Adrenal gland (tissue), 12 donors: ENCODE data around the gene TFDP1. TPM values are rescaled to one million over a fixed set of nuclear protein-coding genes. Genes with fewer than 3 reads are reported as not detected.
A peak's percentile ranks its signal among the peaks of the same experiment; 100 is the strongest.
"Not testable (repeated sequence)": the region's sequence is repeated elsewhere in the genome, so short reads cannot be mapped to it uniquely, and the experiment has no call there.

ENCODE experiments used
- DNase-seq, 7 donors: peaks; one replicate each; pipeline ENCODE4 v3.0.0-alpha.2; 2019 to 2020
- H3K27ac ChIP-seq, 5 donors: fragments of 200-600 bp; sonication (generic) in 4 of 5; 1 replicate in 3 of 5; 2 replicates in 2 of 5; pipeline versions ENCODE4 v1.5.1 to v1.8.0; 2016 to 2020; ENCODE audit warnings: mild to moderate bottlenecking in 1 of 5
- H3K27me3 ChIP-seq: fragments of 200-600 bp; 2 replicates; pipeline ENCODE4 v1.8.0; 2021
- H3K36me3 ChIP-seq, 2 donors: fragments of 200-600 bp; replicated peaks in 1 of 2; 1 replicate in 1 of 2; 2 replicates in 1 of 2; pipeline versions ENCODE4 v1.5.1 to v1.8.0; 2018 to 2022
- H3K4me1 ChIP-seq, 2 donors: fragments of 200-600 bp; replicated peaks in 1 of 2; 1 replicate in 1 of 2; 2 replicates in 1 of 2; pipeline versions ENCODE4 v1.5.1 to v1.8.0; 2018 to 2021
- H3K4me3 ChIP-seq, 4 donors: fragments of 200-600 bp; sonication (generic) in 3 of 4; one replicate each; pipeline ENCODE4 v1.5.1; 2016 to 2018
- H3K9me3 ChIP-seq, 3 donors: fragments of 200-600 bp; sonication (generic) in 1 of 3; replicated peaks in 1 of 3; 1 replicate in 2 of 3; 2 replicates in 1 of 3; pipeline versions ENCODE4 v1.5.1 to v1.8.0; 2016 to 2021
- CTCF ChIP-seq, 6 experiments: fragments of 450-650 bp in 4 of 6; fragments of 200-600 bp in 2 of 6; sonication (generic) in 1 of 6; IDR thresholded peaks; 1 replicate in 5 of 6; 2 replicates in 1 of 6; pipeline versions ENCODE4 v1.5.1 to v1.8.0; 2016 to 2021; ENCODE audit warnings: antibody characterized with exemption in 6 of 6, mild to moderate bottlenecking in 2 of 6, moderate library complexity in 1 of 6
- POLR2A ChIP-seq, 2 donors: fragments of 450-650 bp; IDR thresholded peaks; one replicate each; pipeline ENCODE4 v1.6.1; 2017; ENCODE audit warnings: antibody characterized with exemption in 2 of 2, mild to moderate bottlenecking in 2 of 2, moderate library complexity in 1 of 2
- WGBS, 4 donors: extraction: QIAGEN DNeasy Blood & Tissue Kit in 2 of 4; methylation state at CpG; one replicate each; pipeline versions ENCODE4 v1.1.5 to v1.1.7; 2013 to 2017; 5-methylcytosine and 5-hydroxymethylcytosine counted together
- intact Hi-C, 2 donors: fragments of 100-400 bp; cut with DNase I; formaldehyde crosslinking; loops; one replicate each; pipeline versions ENCODE4 v1.14.1 to v1.15.0; 2022 to 2023
- polyA plus RNA-seq, 3 donors: library from polyadenylated mRNA; stranded (reverse); fragments of 200-250 nt in 2 of 3; fragments of 350-450 nt in 1 of 3; fragmentation: Illumina TruSeq in 1 of 3; extraction: RNeasy Lipid Tissue Mini Kit (QIAGEN cat#74804) in 1 of 3; gene quantifications; one replicate each; pipeline ENCODE4 v1.2.3, GENCODE V29; 2013 to 2014
- total RNA-seq, 9 donors: library from RNA; depleted of rRNA in 4 of 9; stranded (reverse); fragments of >200 nt in 4 of 9; fragments of 120-200 nt in 1 of 9; fragmentation: NEBNext Ultra II Directional in 1 of 9; extraction: Animal tissue kit (Norgen Biotek cat#: 25700) in 1 of 9; gene quantifications; one replicate each; pipeline versions ENCODE4 v1.1.0 to v1.2.4, GENCODE V29; 2013 to 2023
- donor health status: healthy with polysubstance abuse.
- donor health status: Bipolar disorder and iron deficiency.
- donor health status: DM: yes; HTN: yes; CAD: no.
- donor health status: DM: no; HTN: no; CAD: no.
- donor health status: DM: no; HTN: no; CAD: no.
- donor health status: DM: yes; HTN: yes; CAD: no.

Gene TFDP1
- total and polyA plus RNA-seq, 12 donors: 16.5 to 50.0 (median 35.5) TPM

DNA sequence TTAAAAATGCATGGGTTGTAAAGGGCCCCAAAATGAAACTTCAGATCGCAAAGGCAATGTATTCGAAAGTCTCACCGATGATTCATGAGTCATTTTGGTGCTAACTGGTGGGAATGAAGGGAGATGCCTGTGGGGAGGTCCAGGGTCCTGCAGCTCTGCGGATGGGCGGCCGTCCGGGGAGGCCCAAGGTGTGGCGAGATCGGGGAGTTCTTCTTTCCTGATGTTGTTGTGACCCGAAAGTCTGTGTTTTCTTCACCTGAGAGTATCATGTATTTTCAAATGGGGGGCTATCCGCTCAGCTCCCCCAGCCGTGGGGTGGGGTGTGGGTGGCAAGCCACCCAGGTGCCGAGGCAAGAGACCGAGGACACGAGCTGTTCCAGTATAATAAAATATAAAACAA, 36.5 kb downstream of the TFDP1 start:
- H3K36me3 ChIP-seq: peaks cover 0 to 5% of the 10 kb centered on the region in 2 donors
- no peak overlapping the region for H3K27ac ChIP-seq
- WGBS, 4 donors: 93 to 98% (median 96%) methylated on average over 15 of the region's 15 CpGs
- DNase-seq: no peak
- H3K27me3 ChIP-seq: no peaks in the 10 kb centered on the region
- no peak overlapping the region for H3K4me3 ChIP-seq
- intact Hi-C loops: no loop called here
- TF ChIP-seq CTCF (IDR thresholded peaks at IDR 0.05) (no peak), POLR2A (IDR thresholded peaks at IDR 0.05) (no peak)
- no peaks in the 10 kb centered on the region for H3K4me1 ChIP-seq
- no peaks in the 10 kb centered on the region for H3K9me3 ChIP-seq

DNA sequence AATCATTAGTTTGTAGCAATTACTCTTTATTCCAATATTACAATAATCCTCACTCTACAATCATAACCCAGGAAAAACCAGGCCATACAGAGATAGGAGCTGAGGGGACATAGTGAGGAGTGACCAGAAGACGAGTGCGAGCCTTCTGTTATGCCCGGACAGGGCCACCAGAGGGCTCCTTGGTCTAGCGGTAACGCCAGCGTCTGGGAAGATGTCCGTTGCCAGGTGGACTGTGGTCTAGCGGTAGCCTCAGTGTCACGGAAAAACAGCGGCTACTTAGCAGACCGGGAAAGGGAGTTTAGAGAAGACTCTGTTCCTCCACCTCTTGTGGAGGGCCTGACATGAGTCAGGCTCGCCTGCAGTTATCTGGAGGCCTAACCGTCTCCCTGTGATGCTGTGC, 36.9 kb downstream of the TFDP1 start:
- H3K27ac ChIP-seq, H3K4me1 ChIP-seq, H3K4me3 ChIP-seq, H3K36me3 ChIP-seq, H3K9me3 ChIP-seq, intact Hi-C loops, H3K27me3 ChIP-seq: not testable (repeated sequence)
- WGBS, 4 donors: 76 to 90% (median 85%) methylated on average over 13 of the region's 13 CpGs
- TF ChIP-seq CTCF (IDR thresholded peaks at IDR 0.05): peak in 5 of 6 experiments; percentile 8 to 47 (median 36)
- DNase-seq: peak in 3 of 7 donors; percentile 25 to 38 (median 31)

- not testable (repeated sequence) for DNase-seq
Observed at GRCh38 chr13:113621986-113622550, 37.5 kb downstream of the TFDP1 start.

DNA sequence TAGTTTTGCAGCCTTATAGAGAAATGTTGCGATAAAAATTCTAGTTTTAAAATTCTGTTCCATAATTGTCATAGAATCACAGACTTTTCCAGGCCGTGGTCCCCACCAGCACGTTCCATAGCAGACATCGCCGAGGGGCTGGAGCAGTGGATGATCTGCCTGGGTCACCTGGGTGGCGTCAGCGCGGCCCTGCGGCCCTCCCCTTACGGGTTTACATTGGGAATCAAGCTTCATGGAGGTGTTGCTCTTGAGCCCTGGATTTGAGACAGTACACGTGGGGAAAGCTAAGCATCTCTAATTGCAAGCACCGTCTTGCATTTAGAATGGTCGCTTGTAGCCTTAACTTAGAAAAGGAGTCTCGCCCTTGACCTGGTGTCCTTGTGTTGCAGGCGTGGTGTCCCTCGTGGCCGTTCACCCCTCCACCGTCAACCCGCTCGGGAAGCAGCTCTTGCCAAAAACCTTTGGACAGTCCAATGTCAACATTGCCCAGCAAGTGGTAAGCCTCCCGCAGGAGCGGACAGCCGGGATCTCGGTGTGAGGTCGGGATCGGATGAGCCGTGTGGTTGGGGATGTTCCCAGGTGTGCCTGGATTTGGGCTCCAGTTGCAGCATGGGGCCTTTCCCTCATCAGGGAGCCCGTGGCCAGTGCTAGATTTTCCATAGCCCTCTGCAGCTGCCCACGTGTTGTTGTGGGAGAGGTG, 38.4 kb downstream of the TFDP1 start:
- no peak overlapping the region for H3K4me3 ChIP-seq
- no peaks in the 10 kb centered on the region for H3K4me1 ChIP-seq
- intact Hi-C loops: no loop called here
- 93 to 97% (median 94%) methylated on average over 23 to 29 of the region's 29 CpGs for WGBS, 4 donors
- H3K27me3 ChIP-seq: no peaks in the 10 kb centered on the region
- H3K36me3 ChIP-seq: peaks cover 0 to 5% of the 10 kb centered on the region in 2 donors
- TF ChIP-seq CTCF (IDR thresholded peaks at IDR 0.05) (no peak), POLR2A (IDR thresholded peaks at IDR 0.05) (no peak)
- no peak for DNase-seq
- H3K9me3 ChIP-seq: no peaks in the 10 kb centered on the region
- no peak overlapping the region for H3K27ac ChIP-seq

More at GRCh38 chr13:113621986-113622550, 37.5 kb downstream of the TFDP1 start:
- WGBS, 4 donors: 89 to 98% (median 95%) methylated on average over 20 of the region's 20 CpGs
- H3K4me3 ChIP-seq, intact Hi-C loops, H3K9me3 ChIP-seq, H3K27ac ChIP-seq, H3K36me3 ChIP-seq, H3K27me3 ChIP-seq, H3K4me1 ChIP-seq: not testable (repeated sequence)
